ENCODE data around the gene RAD9B.

DNA sequence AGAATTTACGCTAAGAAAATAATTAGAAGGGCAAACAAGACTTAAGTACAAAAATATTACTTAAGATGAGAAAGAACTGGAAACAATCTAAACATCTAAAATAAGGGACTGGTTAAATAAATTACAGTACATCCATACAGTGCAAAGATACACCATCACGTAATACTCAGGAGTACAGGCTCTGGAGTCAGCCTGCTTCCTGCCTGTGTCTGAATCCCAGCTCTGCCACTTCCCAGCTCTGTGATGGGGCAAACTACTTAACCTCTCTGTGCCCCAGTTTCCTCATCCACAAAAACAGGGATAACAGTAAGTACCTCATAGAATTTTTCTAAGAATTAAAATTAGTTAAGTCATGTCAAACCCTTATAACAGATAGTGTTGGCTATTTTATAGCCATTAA lies 45.0 kb downstream of the RAD9B start:
- TF ChIP-seq, protein P1, sequence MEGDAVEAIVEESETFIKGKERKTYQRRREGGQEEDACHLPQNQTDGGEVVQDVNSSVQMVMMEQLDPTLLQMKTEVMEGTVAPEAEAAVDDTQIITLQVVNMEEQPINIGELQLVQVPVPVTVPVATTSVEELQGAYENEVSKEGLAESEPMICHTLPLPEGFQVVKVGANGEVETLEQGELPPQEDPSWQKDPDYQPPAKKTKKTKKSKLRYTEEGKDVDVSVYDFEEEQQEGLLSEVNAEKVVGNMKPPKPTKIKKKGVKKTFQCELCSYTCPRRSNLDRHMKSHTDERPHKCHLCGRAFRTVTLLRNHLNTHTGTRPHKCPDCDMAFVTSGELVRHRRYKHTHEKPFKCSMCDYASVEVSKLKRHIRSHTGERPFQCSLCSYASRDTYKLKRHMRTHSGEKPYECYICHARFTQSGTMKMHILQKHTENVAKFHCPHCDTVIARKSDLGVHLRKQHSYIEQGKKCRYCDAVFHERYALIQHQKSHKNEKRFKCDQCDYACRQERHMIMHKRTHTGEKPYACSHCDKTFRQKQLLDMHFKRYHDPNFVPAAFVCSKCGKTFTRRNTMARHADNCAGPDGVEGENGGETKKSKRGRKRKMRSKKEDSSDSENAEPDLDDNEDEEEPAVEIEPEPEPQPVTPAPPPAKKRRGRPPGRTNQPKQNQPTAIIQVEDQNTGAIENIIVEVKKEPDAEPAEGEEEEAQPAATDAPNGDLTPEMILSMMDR (conservative IDR thresholded peaks at IDR 0.05; ENCODE audit: low read depth, low read length) = no peak
- no peak for TF ChIP-seq EZH2 (IDR thresholded peaks at IDR 0.05; ENCODE audit: low read length, unreplicated experiment)
